Dendritic cell treated with granulocyte-macrophage colony-stimulating factor and Interleukin-4, amounts not matched to agents 40 ng/mL and 50 ng/mL, for 4 days (primary cell): ENCODE data around the gene PSAP.
"Not testable (repeated sequence)": the region's sequence is repeated elsewhere in the genome, so short reads cannot be mapped to it uniquely, and the experiment has no call there.

Source experiments
- H3K27ac Mint-ChIP-seq: one replicate; pipeline ENCODE4 v1.8.0; 2022; ENCODE audit warnings: mild to moderate bottlenecking, mixed read lengths
- H3K27me3 Mint-ChIP-seq: one replicate; pipeline ENCODE4 v1.8.0; 2022; ENCODE audit warnings: mild to moderate bottlenecking, mixed read lengths
- H3K36me3 Mint-ChIP-seq: one replicate; pipeline ENCODE4 v1.8.0; 2022; ENCODE audit warnings: low read depth, mixed read lengths
- H3K4me1 Mint-ChIP-seq: one replicate; pipeline ENCODE4 v1.8.0; 2022; ENCODE audit warnings: low read depth, mixed read lengths
- H3K4me3 Mint-ChIP-seq: one replicate; pipeline ENCODE4 v1.8.0; 2022; ENCODE audit warnings: mild to moderate bottlenecking, moderate library complexity, mixed read lengths
- H3K9me3 Mint-ChIP-seq: one replicate; pipeline ENCODE4 v1.8.0; 2022; ENCODE audit warnings: mixed read lengths
- intact Hi-C: fragments of 100-400 bp; cut with micrococcal nuclease; formaldehyde crosslinking; loops from one replicate; pipeline ENCODE4 v1.15.0; 2022

PSAP gene

GRCh38 chr10:71850743-71851464 is at the start of gene PSAP:
Gene PSAP, minus strand, starts transcription at chr10:71851251. Its CDS starts 30 bp downstream, at chr10:71851221.
- H3K36me3 Mint-ChIP-seq = peaks cover 46% of the 10 kb centered on the region
- peak within 1 kb of the TSS; percentile 98 for H3K4me3 Mint-ChIP-seq
- intact Hi-C loops = loop anchor here (2.0 kb wide), 1 partner anchor 38 kb away; no protein-coding TSS in a partner anchor
- H3K9me3 Mint-ChIP-seq = no peaks in the 10 kb centered on the region
- H3K4me1 Mint-ChIP-seq = peaks cover 75% of the 10 kb centered on the region
- H3K27ac Mint-ChIP-seq = peak within 1 kb of the TSS; percentile 92
- no peaks in the 10 kb centered on the region for H3K27me3 Mint-ChIP-seq

GRCh38 chr10:71900441-71901180 is 49.6 kb upstream of the PSAP start:
- intact Hi-C loops = no loop called here
- Mint-ChIP-seq H3K27me3 (peaks cover 3% of the 10 kb centered on the region), H3K36me3 (no peaks in the 10 kb centered on the region), H3K4me1 (peaks cover 17% of the 10 kb centered on the region), H3K27ac (no peak overlapping the region), H3K4me3 (no peak overlapping the region), H3K9me3 (no peaks in the 10 kb centered on the region)

GRCh38 chr10:71899665-71900412 is 48.8 kb upstream of the PSAP start:
- Mint-ChIP-seq H3K4me1 (peaks cover 25% of the 10 kb centered on the region), H3K27ac (peak overlapping the region; percentile 53), H3K9me3 (no peaks in the 10 kb centered on the region), H3K4me3 (no peak overlapping the region), H3K36me3 (no peaks in the 10 kb centered on the region), H3K27me3 (no peaks in the 10 kb centered on the region)
- intact Hi-C loops = loop anchor here (10.0 kb wide), 1 partner anchor 585 kb away; the partner anchor contains the start of gene SLC29A3

GRCh38 chr10:71898346-71898745 is 47.3 kb upstream of the PSAP start:
- not testable (repeated sequence) for H3K4me3 Mint-ChIP-seq, H3K27ac Mint-ChIP-seq, H3K27me3 Mint-ChIP-seq, H3K9me3 Mint-ChIP-seq, H3K36me3 Mint-ChIP-seq
- intact Hi-C loops = loop anchor here (10.0 kb wide), 1 partner anchor 584 kb away; the partner anchor contains the start of gene SLC29A3
- peaks cover 38% of the 10 kb centered on the region for H3K4me1 Mint-ChIP-seq

- no peaks in the 10 kb centered on the region for H3K27me3 Mint-ChIP-seq
- peak overlapping the region; percentile 41 for H3K27ac Mint-ChIP-seq
- H3K36me3 Mint-ChIP-seq = no peaks in the 10 kb centered on the region
- peaks cover 74% of the 10 kb centered on the region for H3K4me1 Mint-ChIP-seq
- intact Hi-C loops = loop anchor here (10.0 kb wide), 1 partner anchor 579 kb away; the partner anchor contains the start of gene SLC29A3
- no peak overlapping the region for H3K4me3 Mint-ChIP-seq
- H3K9me3 Mint-ChIP-seq = no peaks in the 10 kb centered on the region
Measured at GRCh38 chr10:71893920-71894319, 42.9 kb upstream of the PSAP start.

- intact Hi-C loops = loop anchor here (10.0 kb wide), 1 partner anchor 579 kb away; the partner anchor contains the start of gene SLC29A3
- peaks cover 79% of the 10 kb centered on the region for H3K4me1 Mint-ChIP-seq
- no peaks in the 10 kb centered on the region for H3K36me3 Mint-ChIP-seq
- no peak overlapping the region for H3K4me3 Mint-ChIP-seq
- H3K27me3 Mint-ChIP-seq = no peaks in the 10 kb centered on the region
- no peaks in the 10 kb centered on the region for H3K9me3 Mint-ChIP-seq
- H3K27ac Mint-ChIP-seq = peak overlapping the region; percentile 95
Measured at GRCh38 chr10:71893258-71893815, 42.3 kb upstream of the PSAP start.

GRCh38 chr10:71891437-71891836 is 40.4 kb upstream of the PSAP start:
- Mint-ChIP-seq H3K27me3 (no peaks in the 10 kb centered on the region), H3K36me3 (no peaks in the 10 kb centered on the region), H3K27ac (peak overlapping the region; percentile 95), H3K4me3 (peak overlapping the region; percentile 41), H3K4me1 (peaks cover 79% of the 10 kb centered on the region), H3K9me3 (no peaks in the 10 kb centered on the region)
- intact Hi-C loops = loop anchor here (10.0 kb wide), 1 partner anchor 577 kb away; the partner anchor contains the start of gene SLC29A3

GRCh38 chr10:71889388-71889987 is 38.4 kb upstream of the PSAP start:
- Mint-ChIP-seq H3K4me3 (peak overlapping the region; percentile 70), H3K4me1 (peaks cover 79% of the 10 kb centered on the region), H3K27ac (peak overlapping the region; percentile 95), H3K36me3 (no peaks in the 10 kb centered on the region), H3K27me3 (no peaks in the 10 kb centered on the region), H3K9me3 (no peaks in the 10 kb centered on the region)
- intact Hi-C loops = loop anchor here (2.0 kb wide), 1 partner anchor 39 kb away; the partner anchor contains the start of gene PSAP

GRCh38 chr10:71888623-71889387 is 37.8 kb upstream of the PSAP start:
- intact Hi-C loops = loop anchor here (2.0 kb wide), 1 partner anchor 38 kb away; the partner anchor contains the start of gene PSAP
- peak overlapping the region; percentile 95 for H3K27ac Mint-ChIP-seq
- H3K27me3 Mint-ChIP-seq = no peaks in the 10 kb centered on the region
- no peaks in the 10 kb centered on the region for H3K36me3 Mint-ChIP-seq
- peak overlapping the region; percentile 70 for H3K4me3 Mint-ChIP-seq
- H3K4me1 Mint-ChIP-seq = peaks cover 73% of the 10 kb centered on the region
- no peaks in the 10 kb centered on the region for H3K9me3 Mint-ChIP-seq

- Mint-ChIP-seq H3K4me3 (peak overlapping the region; percentile 70), H3K36me3 (no peaks in the 10 kb centered on the region)
- intact Hi-C loops = loop anchor here (2.0 kb wide), 1 partner anchor 37 kb away; the partner anchor contains the start of gene PSAP
Measured at GRCh38 chr10:71888248-71888622, 37.2 kb upstream of the PSAP start.

GRCh38 chr10:71887743-71888142 is 36.7 kb upstream of the PSAP start:
- H3K4me3 Mint-ChIP-seq = peak overlapping the region; percentile 46
- H3K27ac Mint-ChIP-seq = peak overlapping the region; percentile 95
- intact Hi-C loops = loop anchor here (2.0 kb wide), 1 partner anchor 37 kb away; the partner anchor contains the start of gene PSAP
- H3K9me3 Mint-ChIP-seq = no peaks in the 10 kb centered on the region
- no peaks in the 10 kb centered on the region for H3K36me3 Mint-ChIP-seq
- peaks cover 73% of the 10 kb centered on the region for H3K4me1 Mint-ChIP-seq
- no peaks in the 10 kb centered on the region for H3K27me3 Mint-ChIP-seq

More at GRCh38 chr10:71888248-71888622, 37.2 kb upstream of the PSAP start:
- H3K9me3 Mint-ChIP-seq = no peaks in the 10 kb centered on the region
- H3K27ac Mint-ChIP-seq = peak overlapping the region; percentile 95
- H3K4me1 Mint-ChIP-seq = peaks cover 73% of the 10 kb centered on the region
- H3K27me3 Mint-ChIP-seq = no peaks in the 10 kb centered on the region

GRCh38 chr10:71882813-71883659 is 32.0 kb upstream of the PSAP start:
- no peaks in the 10 kb centered on the region for H3K9me3 Mint-ChIP-seq
- H3K36me3 Mint-ChIP-seq = no peaks in the 10 kb centered on the region
- intact Hi-C loops = no loop called here
- H3K27ac Mint-ChIP-seq = peak overlapping the region; percentile 70
- no peak overlapping the region for H3K4me3 Mint-ChIP-seq
- no peaks in the 10 kb centered on the region for H3K27me3 Mint-ChIP-seq
- H3K4me1 Mint-ChIP-seq = peaks cover 69% of the 10 kb centered on the region
